HFF-Myc (cell line): ENCODE measurements around the gene ZNF141.
"Not testable (repeated sequence)": the region's sequence is repeated elsewhere in the genome, so short reads cannot be mapped to it uniquely, and the experiment has no call there.

Experiments used
- DNase-seq: peaks from one replicate; pipeline ENCODE4 v3.0.0-alpha.2; 2011; ENCODE audit warnings: low read depth; ENCODE audit errors: extremely low read depth
- H3K4me3 ChIP-seq: replicated peaks from 2 replicates; pipeline ENCODE4 v1.5.1; 2011; ENCODE audit warnings: low read depth, mild to moderate bottlenecking, control low read depth, low read length
- TF ChIP-seq, protein P1 (sequence below): IDR thresholded peaks from 2 replicates; pipeline ENCODE4 v1.5.1; 2012; ENCODE audit warnings: mild to moderate bottlenecking, low read depth, low read length, control low read depth; ENCODE audit errors: missing control alignments

The ZNF141 gene

DNA sequence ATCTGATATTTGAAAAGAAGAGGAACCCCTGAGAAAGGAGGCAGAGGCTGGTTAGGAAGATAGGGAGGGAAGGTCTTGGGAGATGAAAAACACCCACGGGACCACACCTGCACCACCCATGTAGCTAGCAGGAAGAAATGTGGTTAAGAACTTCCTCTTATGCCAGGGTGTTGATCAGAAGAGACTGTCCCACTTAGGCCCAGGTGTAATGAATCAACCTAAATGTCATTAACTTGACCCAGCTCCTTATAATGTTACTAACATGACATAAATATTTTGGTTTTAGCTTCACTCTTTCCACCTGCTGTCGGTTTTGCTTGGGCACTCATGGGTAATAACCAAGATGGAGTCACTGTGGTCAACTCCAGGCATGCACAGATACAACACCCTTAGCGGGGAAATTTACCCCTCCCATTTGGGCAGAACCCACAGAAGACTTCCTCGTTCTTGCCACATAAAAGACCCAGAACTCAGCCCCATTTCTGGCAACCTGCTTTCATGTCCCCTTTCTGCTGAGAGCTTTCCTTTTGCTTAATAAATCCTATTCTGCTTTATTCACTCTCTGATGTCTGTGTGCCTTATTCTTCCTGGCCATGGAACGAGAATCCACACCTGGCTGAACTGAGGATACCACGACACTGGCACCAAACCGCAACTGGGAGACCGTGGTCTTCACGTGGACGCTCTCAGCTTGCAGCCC is 46.8 kb downstream of the ZNF141 start:
- TF ChIP-seq, protein P1, sequence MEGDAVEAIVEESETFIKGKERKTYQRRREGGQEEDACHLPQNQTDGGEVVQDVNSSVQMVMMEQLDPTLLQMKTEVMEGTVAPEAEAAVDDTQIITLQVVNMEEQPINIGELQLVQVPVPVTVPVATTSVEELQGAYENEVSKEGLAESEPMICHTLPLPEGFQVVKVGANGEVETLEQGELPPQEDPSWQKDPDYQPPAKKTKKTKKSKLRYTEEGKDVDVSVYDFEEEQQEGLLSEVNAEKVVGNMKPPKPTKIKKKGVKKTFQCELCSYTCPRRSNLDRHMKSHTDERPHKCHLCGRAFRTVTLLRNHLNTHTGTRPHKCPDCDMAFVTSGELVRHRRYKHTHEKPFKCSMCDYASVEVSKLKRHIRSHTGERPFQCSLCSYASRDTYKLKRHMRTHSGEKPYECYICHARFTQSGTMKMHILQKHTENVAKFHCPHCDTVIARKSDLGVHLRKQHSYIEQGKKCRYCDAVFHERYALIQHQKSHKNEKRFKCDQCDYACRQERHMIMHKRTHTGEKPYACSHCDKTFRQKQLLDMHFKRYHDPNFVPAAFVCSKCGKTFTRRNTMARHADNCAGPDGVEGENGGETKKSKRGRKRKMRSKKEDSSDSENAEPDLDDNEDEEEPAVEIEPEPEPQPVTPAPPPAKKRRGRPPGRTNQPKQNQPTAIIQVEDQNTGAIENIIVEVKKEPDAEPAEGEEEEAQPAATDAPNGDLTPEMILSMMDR = no peak
- no peak for DNase-seq
- H3K4me3 ChIP-seq = no peak overlapping the region

DNA sequence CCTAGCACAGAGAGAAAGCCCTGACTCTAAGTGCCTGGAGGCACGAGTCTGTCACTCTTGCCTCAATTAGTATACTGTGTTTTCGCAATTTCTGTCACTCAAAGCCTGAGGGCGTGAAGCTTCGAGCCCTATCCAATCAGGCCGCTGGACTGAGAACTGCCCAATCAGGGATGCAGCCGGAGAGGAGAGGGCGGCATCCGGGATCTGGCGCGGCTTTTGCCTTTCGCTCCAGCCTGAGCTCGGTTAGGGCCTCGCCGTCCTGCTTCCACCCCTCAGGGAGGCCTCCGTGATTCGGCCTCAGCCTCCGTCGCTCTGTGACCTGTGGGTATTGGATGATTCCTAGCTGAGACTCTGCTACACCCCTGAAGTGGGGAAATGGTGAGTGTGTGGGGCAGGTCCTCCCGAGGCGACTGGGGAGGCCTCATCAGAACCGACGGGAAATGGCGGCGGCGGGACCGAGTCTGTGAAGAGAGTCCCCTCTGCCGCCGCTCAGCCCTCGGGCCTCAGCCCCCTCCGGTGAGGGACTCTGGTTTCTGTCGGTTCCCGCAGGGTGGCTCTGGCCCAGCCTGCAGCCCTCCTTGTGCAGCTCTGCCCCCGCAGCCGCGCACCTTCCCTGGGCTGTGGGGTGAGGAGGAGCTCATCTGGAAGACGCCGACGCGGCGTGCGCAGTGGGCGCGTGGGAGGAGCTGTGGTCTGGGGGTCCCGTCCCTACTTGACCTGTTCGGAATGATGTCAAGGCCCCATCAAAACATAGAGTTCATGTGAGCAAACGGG is 48.5 kb downstream of the ZNF141 start:
- no peak overlapping the region for H3K4me3 ChIP-seq
- TF ChIP-seq, protein P1 = no peak
- DNase-seq = no peak

DNA sequence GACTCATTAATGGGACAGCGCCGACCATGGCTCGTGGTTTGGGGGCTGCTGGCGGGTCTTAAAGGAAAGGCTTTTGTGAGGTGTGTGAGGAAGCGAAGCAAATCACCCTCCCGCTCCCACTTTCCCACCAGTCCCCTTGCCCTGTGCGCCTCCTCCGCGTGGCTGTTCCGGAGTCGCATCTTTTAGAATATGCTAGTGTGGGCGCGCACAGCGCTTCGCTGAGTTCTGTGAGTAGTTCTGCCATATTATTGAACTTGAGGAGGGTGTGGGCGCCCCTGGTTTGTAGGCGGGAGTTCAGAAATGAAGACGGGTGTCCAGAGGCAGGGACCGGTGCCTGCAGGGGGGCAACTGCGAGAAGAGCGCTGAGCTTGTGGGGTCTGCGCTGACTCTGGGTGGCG is 49.1 kb downstream of the ZNF141 start:
- TF ChIP-seq, protein P1 = no peak
- no peak for DNase-seq
- no peak overlapping the region for H3K4me3 ChIP-seq

GRCh38 chr4:404006-404405 is 66.4 kb downstream of the ZNF141 start:
- TF ChIP-seq, protein P1 = no peak
- no peak for DNase-seq
- H3K4me3 ChIP-seq = no peak overlapping the region

DNA sequence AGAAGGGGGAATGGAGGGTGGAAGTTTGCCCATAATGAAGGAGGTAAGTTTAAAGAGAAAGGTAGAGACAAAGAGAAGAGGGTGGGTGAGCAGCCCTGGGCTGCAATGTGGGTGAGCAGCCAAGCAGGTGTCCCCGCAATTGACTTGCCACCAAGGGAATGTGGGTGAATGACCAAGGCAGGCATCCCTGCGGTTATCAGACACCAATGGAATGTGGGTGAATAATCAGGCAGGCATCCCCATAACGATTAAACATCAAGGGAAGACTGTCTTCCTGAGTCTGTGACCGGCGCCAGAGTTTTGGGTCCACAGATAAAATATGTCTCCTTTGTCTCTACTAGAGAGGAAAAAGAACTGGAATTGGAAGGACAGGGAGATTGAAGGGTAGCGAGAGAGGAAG is 70.7 kb downstream of the ZNF141 start:
- DNase-seq = not testable (repeated sequence)

DNA sequence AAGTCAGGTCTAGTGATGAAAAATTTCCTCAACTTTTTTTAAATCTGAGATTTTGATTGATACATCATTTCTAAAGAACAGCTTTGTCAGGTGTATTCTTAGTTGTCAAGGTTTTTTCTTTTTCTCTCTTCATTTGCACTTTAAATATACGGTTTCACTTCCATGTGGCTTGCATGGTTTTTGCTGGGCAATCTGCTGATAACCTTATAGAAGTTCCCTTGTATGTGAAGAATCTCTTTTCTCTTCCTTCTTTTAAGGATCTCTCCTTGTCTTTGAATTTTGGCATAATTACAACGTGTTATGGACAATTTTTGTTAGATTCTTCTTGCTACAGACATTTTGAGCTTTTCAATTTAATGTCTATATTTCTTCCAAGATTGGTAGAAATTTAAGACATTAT is 85.0 kb downstream of the ZNF141 start:
- no peak overlapping the region for H3K4me3 ChIP-seq
- no peak for DNase-seq
- TF ChIP-seq, protein P1 = no peak

More for the DNA sequence above, 70.7 kb downstream of the ZNF141 start:
- H3K4me3 ChIP-seq = not testable (repeated sequence)
